GM12878 (cell line): ENCODE data around the gene PGAM2. TPM values are rescaled to one million over a fixed set of nuclear protein-coding genes. Genes with fewer than 3 reads are reported as not detected.

Source experiments
- ATAC-seq: fragments of 200-7000 bp; cut with Tn5 transposase; 3 replicates; pipeline ENCODE4 v1.9.1; 2020; ENCODE audit warnings: mild to moderate bottlenecking, moderate library complexity
- BruUV-seq: library from RNA; stranded (reverse); fragments of 400-500 nt; replicated peaks from 2 replicates; lab custom pipeline; 2021; lab: Mats Ljungman, UMichigan
- CTCF ChIA-PET: fragments of 300-600 bp; sonication (Branson Sonifier 250); formaldehyde crosslinking; extraction: SDS; loops from one replicate; lab custom pipeline; 2021; ENCODE audit warnings: inconsistent platforms; lab: Yijun Ruan, JAX
- POLR2A ChIA-PET: fragments of 350-600 bp; formaldehyde crosslinking; extraction: SDS; loops from one replicate; lab custom pipeline; 2021; ENCODE audit warnings: inconsistent platforms; lab: Charles Lee
- RAD21 ChIA-PET: fragments of 300-600 bp; sonication (Branson Sonifier 250); formaldehyde crosslinking; loops from one replicate; lab custom pipeline; 2023; ENCODE audit warnings: antibody characterized with exemption; ENCODE audit not compliant: unreplicated experiment; lab: Charles Lee
- SMC1A ChIA-PET: fragments of 300-600 bp; sonication (Branson Sonifier 250); formaldehyde crosslinking; loops from one replicate; lab custom pipeline; 2023; ENCODE audit not compliant: unreplicated experiment, uncharacterized antibody; lab: Charles Lee
- DNase-seq: peaks from one replicate; pipeline ENCODE4 v3.0.0-alpha.2; 2011; ENCODE audit warnings: low read depth, low spot score
- FAIRE-seq: peaks from 3 replicates; lab custom pipeline; 2011; peaks lifted over from hg19 to GRCh38; lab: Jason Lieb, UNC
- H2AFZ ChIP-seq: 2 replicates; pipeline ENCODE4 v1.6.0; 2011; ENCODE audit warnings: low read depth, low read length, control low read depth; ENCODE audit not compliant: control insufficient read depth
- H3K27ac ChIP-seq: 2 replicates; pipeline ENCODE4 v1.5.1; 2011; ENCODE audit warnings: control low read depth; ENCODE audit not compliant: control insufficient read depth, insufficient read depth
- H3K27me3 ChIP-seq, 2 experiments: replicated peaks in 1 of 2; 2 replicates each; pipeline versions ENCODE4 v1.6.0 to v1.6.1; 2011; ENCODE audit warnings: low read length in 1 of 2; ENCODE audit not compliant: control insufficient read depth in 2 of 2, insufficient read depth in 2 of 2
- H3K36me3 ChIP-seq, 2 experiments: 2 replicates each; pipeline ENCODE4 v1.5.1; 2011; ENCODE audit warnings: low read length in 1 of 2; ENCODE audit not compliant: control insufficient read depth in 2 of 2, insufficient read depth in 2 of 2
- H3K4me1 ChIP-seq: 2 replicates; pipeline ENCODE4 v1.6.1; 2011; ENCODE audit warnings: mild to moderate bottlenecking, low read length, moderate library complexity, mixed read lengths; ENCODE audit not compliant: control insufficient read depth, insufficient read depth
- H3K4me2 ChIP-seq: 2 replicates; pipeline ENCODE4 v1.6.0; 2011; ENCODE audit warnings: control low read depth; ENCODE audit not compliant: control insufficient read depth, insufficient read depth
- H3K4me3 ChIP-seq: fragments of 200-600 bp; sonication (generic); 2 replicates; pipeline ENCODE4 v1.5.1; 2016
- H3K79me2 ChIP-seq: 2 replicates; pipeline ENCODE4 v1.6.0; 2011; ENCODE audit warnings: low read length; ENCODE audit not compliant: control insufficient read depth, insufficient read depth
- H3K9ac ChIP-seq: 2 replicates; pipeline ENCODE4 v1.8.0; 2011; ENCODE audit warnings: low read length, control low read depth, mixed read lengths; ENCODE audit not compliant: control insufficient read depth, insufficient read depth
- H3K9me3 ChIP-seq: replicated peaks from 3 replicates; pipeline ENCODE4 v1.5.1; 2011; ENCODE audit warnings: mild to moderate bottlenecking, low read length; ENCODE audit not compliant: control insufficient read depth, insufficient read depth
- H4K20me1 ChIP-seq: 2 replicates; pipeline ENCODE4 v1.6.0; 2011; ENCODE audit not compliant: control insufficient read depth, insufficient read depth
- BCL11A ChIP-seq: IDR thresholded peaks from 2 replicates; pipeline ENCODE4 v1.6.1; 2011; ENCODE audit warnings: low read depth, low read length
- BCLAF1 ChIP-seq: fragments of 450-650 bp; IDR thresholded peaks from 2 replicates; pipeline ENCODE4 v1.6.1; 2017; ENCODE audit warnings: antibody characterized with exemption, mild to moderate bottlenecking, moderate library complexity
- CHD1 ChIP-seq: IDR thresholded peaks from 2 replicates; pipeline ENCODE4 v1.6.1; 2012; ENCODE audit warnings: low read depth, low read length, improper control_type of control experiment
- GABPA ChIP-seq: IDR thresholded peaks from 2 replicates; pipeline ENCODE4 v1.6.1; 2014; ENCODE audit warnings: antibody characterized with exemption, low read depth, mild to moderate bottlenecking, inconsistent platforms
- HDAC2 ChIP-seq: fragments of 200-600 bp; sonication (generic); IDR thresholded peaks from 2 replicates; pipeline ENCODE4 v1.6.1; 2017
- HDAC6 ChIP-seq: fragments of 200-600 bp; sonication (generic); IDR thresholded peaks from one replicate; pipeline ENCODE4 v1.8.0; 2017; ENCODE audit warnings: antibody characterized with exemption; ENCODE audit not compliant: unreplicated experiment
- HSF1 ChIP-seq: fragments of 150-350 bp; IDR thresholded peaks from 2 replicates; pipeline ENCODE4 v1.6.1; 2014; ENCODE audit warnings: mild to moderate bottlenecking, low read depth, low read length
- MTA2 ChIP-seq: fragments of 450-650 bp; IDR thresholded peaks from 2 replicates; pipeline ENCODE4 v1.6.1; 2016; ENCODE audit warnings: low read depth, mild to moderate bottlenecking, moderate library complexity
- NR2C1 ChIP-seq: fragments of 450-650 bp; IDR thresholded peaks from 2 replicates; pipeline ENCODE4 v1.6.1; 2017; ENCODE audit warnings: antibody characterized with exemption, mild to moderate bottlenecking, moderate library complexity
- PAX5 ChIP-seq: IDR thresholded peaks from 2 replicates; pipeline ENCODE4 v1.6.1; 2011; ENCODE audit warnings: low read depth, low read length, borderline replicate concordance
- PML ChIP-seq: IDR thresholded peaks from 2 replicates; pipeline ENCODE4 v1.6.1; 2012; ENCODE audit warnings: low read length, inconsistent platforms
- RELB ChIP-seq: fragments of 450-650 bp; IDR thresholded peaks from 2 replicates; pipeline ENCODE4 v1.6.1; 2017; ENCODE audit warnings: low read depth, mild to moderate bottlenecking, moderate library complexity
- SIX5 ChIP-seq: IDR thresholded peaks from 2 replicates; pipeline ENCODE4 v1.6.1; 2011; ENCODE audit warnings: mild to moderate bottlenecking, low read depth, low read length, moderate library complexity; ENCODE audit not compliant: severe bottlenecking
- SREBF1 ChIP-seq: IDR thresholded peaks from 2 replicates; pipeline ENCODE4 v1.6.1; 2012; ENCODE audit warnings: mild to moderate bottlenecking, low read length
- SREBF2 ChIP-seq: IDR thresholded peaks from 2 replicates; pipeline ENCODE4 v1.6.1; 2012; ENCODE audit warnings: mild to moderate bottlenecking, low read length
- ZNF622 ChIP-seq: fragments of 450-650 bp; IDR thresholded peaks from 2 replicates; pipeline ENCODE4 v1.6.1; 2017; ENCODE audit warnings: mild to moderate bottlenecking, inconsistent platforms
- WGBS: methylation state at CpG from one replicate; pipeline ENCODE4 v1.1.6; 2016; ENCODE audit warnings: low lambda C conversion rate; ENCODE audit not compliant: insufficient replicate concordance, insufficient coverage; ENCODE audit errors: missing lambda C conversion rate; 5-methylcytosine and 5-hydroxymethylcytosine counted together
- in situ Hi-C: fragments of 300-500 bp; cut with MboI; formaldehyde crosslinking; loops from 9 replicates; pipeline ENCODE4 v1.14.3; 2018; ENCODE audit warnings: mixed read lengths
- intact Hi-C: fragments of 100-400 bp; cut with micrococcal nuclease; formaldehyde crosslinking; loops from one replicate; pipeline ENCODE4 v1.14.2; 2022; ENCODE audit not compliant: unreplicated experiment
- polyA plus RNA-seq, 11 experiments: library from polyadenylated mRNA; depleted of rRNA in 4 of 11; unstranded in 6 of 11; stranded (reverse) in 5 of 11; fragments of >200 nt; fragmentation: Nextera tagmentation in 4 of 11; fragmentation: Illumina TruSeq in 1 of 11; extraction: Ambion mirVana in 4 of 11; extraction: Trizol in 1 of 11; gene quantifications; 1 replicate in 1 of 11; 2 replicates in 10 of 11; pipeline versions ENCODE4 v1.2.1 to v1.2.3, GENCODE V29; 2011 to 2016; ENCODE audit warnings: inconsistent platforms in 2 of 11, missing spikeins in 2 of 11, low read depth in 1 of 11
- total RNA-seq, 4 experiments: library from RNA; depleted of rRNA in 3 of 4; stranded (reverse); fragments of >200 nt in 3 of 4; fragmentation: Illumina TruSeq in 1 of 4; extraction: Trizol in 1 of 4; gene quantifications; 2 replicates each; pipeline versions ENCODE4 v1.2.1 to v1.2.3, GENCODE V29; 2013 to 2021

Gene PGAM2
- total and polyA plus RNA-seq, 10 of the 15 experiments (the other 5 are each of a cell fraction or from before 2014, with no cell fraction given) = not detected

- ATAC-seq = no peak
- POLR2A ChIA-PET = interaction anchor here (0.5 kb wide), 1 partner anchor 764 kb away, joined by 5 read pairs; no protein-coding TSS in a partner anchor
- Histone ChIP-seq H4K20me1 (no peaks in the 10 kb centered on the region), H2AFZ (no peak overlapping the region)
- no peak for TF ChIP-seq HDAC2
- no peak for TF ChIP-seq MTA2
- no peak for TF ChIP-seq SREBF2
- no peak for TF ChIP-seq PML
- no peak for TF ChIP-seq HSF1
- TF ChIP-seq SIX5 = no peak
- TF ChIP-seq BCLAF1 = no peak
- no peak for TF ChIP-seq NR2C1
- TF ChIP-seq SREBF1 = no peak
- TF ChIP-seq PAX5 = no peak
- no peak for TF ChIP-seq CHD1
- TF ChIP-seq BCL11A = no peak
- no peak for TF ChIP-seq RELB
- TF ChIP-seq HDAC6 = no peak
- TF ChIP-seq GABPA = no peak
- TF ChIP-seq ZNF622 = no peak
- TF ChIP-seq, all 136 proteins: peak for 0
- in situ Hi-C loops = no loop called here
- CTCF ChIA-PET = no interaction called here
- Histone ChIP-seq H3K4me1 (peaks cover 18% of the 10 kb centered on the region), H3K9ac (no peak overlapping the region), H3K9me3 (no peaks in the 10 kb centered on the region), H3K27ac (no peak overlapping the region), H3K79me2 (peaks cover 21% of the 10 kb centered on the region), H3K27me3 (no peaks in the 10 kb centered on the region), H3K4me3 (no peak overlapping the region), H3K4me2 (no peak overlapping the region), H3K36me3 (peaks cover 26 to 43% of the 10 kb centered on the region in 2 experiments)
- DNase-seq (no peak), FAIRE-seq (no peak)
- RAD21 ChIA-PET = no interaction called here
- BruUV-seq = no TSS peak
- 83% methylated on average over 9 of the region's 9 CpGs for WGBS
- SMC1A ChIA-PET = no interaction called here
- intact Hi-C loops = no loop called here
Observed at GRCh38 chr7:44077061-44077460, 11.7 kb upstream of the PGAM2 start.
